NCI-H146 treated with DMSO at 0.1 percent for 48 hours (cell line): ENCODE data around the gene TRIM28.

ENCODE experiments used
- DNase-seq: peaks from one replicate; lab custom pipeline; 2025; ENCODE audit not compliant: unreplicated experiment; lab: John Stamatoyannopoulos, UW

Gene TRIM28

GRCh38 chr19:58547323-58548312 is 3.8 kb downstream of the TRIM28 start:
- no peak for DNase-seq

- DNase-seq = no peak
Measured at GRCh38 chr19:58548859-58549663, 5.2 kb downstream of the TRIM28 start.

GRCh38 chr19:58549664-58550361 is 5.9 kb downstream of the TRIM28 start:
- no peak for DNase-seq

- no peak for DNase-seq
Measured at GRCh38 chr19:58550362-58551122, 6.7 kb downstream of the TRIM28 start.

DNA sequence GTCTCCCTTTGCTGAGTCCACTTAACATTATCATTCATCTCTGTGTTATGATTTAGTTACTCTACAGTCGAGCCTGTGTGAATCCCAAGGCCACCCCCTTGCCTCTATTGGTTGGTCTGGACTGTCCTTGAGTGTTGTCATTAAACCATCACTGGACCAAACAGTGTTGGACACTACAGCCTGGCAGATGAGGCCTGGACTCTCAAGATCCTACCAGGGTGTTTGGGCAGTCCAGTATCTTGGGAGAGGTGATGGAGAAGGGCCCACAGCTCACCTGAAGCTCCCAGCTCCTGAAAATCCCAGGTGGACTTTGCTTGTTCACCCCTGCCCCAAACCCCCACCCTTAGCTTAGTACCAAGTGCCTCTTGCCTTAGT is 7.2 kb downstream of the TRIM28 start:
- DNase-seq = no peak

GRCh38 chr19:58551577-58552471 is 8.0 kb downstream of the TRIM28 start:
- DNase-seq = no peak

DNA sequence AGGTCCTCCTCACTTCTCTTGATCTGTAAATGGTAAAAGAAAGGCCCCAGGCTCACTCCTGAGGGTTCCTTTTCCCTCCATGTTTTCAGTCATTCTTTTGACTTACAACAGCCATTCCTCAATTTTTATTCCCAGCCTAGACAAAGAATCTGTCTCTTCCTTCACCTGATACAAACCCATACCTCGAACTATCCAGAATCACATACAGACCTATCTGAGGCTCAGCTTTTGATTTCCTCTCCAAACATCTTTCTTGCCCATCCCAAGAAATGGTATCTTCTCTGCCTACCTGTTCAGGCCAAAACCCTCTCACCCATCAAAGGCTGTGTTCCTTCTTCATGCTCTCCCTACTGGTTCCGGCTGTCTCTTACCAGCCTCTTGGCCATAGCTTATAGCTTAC is 8.8 kb downstream of the TRIM28 start:
- DNase-seq = no peak

GRCh38 chr19:58553799-58554493 is 10.1 kb downstream of the TRIM28 start:
- DNase-seq = no peak

GRCh38 chr19:58554494-58555368 is 10.9 kb downstream of the TRIM28 start, which contains the start of gene CHMP2A:
CHMP2A (minus strand) TSS chr19:58555105; CDS start chr19:58554212, 893 bp downstream.
- DNase-seq = no peak

GRCh38 chr19:58555369-58555885 is 11.6 kb downstream of the TRIM28 start:
- DNase-seq = no peak

DNA sequence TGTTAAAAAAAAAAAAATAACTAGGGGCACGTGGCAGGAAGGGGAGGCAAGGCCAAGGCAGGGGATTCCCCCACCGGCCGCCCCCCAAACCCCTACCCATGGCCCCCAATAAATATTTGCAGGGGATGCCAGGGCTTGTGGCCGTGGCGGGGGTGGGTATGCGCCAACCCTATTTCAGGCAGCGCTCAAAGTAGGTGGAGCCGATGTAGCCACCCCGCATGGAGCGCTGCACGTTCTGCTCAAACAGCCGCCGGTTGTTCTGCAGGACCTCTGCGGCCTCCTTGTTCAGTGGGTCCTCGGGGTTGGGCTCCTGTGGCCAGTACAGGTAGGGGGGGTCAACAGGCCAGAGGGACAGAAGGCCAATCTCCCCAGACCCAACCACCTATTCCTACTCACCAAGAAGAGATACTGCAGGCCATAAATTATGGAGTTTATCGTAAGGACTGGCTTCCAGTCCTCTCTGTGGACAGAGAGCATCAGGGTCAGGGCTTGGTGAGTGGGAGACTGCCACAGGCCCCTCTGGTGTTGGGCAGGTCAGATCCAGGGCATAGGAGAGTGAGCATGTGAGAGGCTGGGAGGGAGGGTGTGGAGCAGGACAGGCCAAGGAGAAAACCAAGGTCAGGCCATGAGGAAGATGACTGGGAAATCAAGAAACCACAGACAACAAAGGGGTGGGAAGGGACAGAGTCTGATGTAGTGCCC is 12.2 kb downstream of the TRIM28 start:
- DNase-seq = no peak

DNA sequence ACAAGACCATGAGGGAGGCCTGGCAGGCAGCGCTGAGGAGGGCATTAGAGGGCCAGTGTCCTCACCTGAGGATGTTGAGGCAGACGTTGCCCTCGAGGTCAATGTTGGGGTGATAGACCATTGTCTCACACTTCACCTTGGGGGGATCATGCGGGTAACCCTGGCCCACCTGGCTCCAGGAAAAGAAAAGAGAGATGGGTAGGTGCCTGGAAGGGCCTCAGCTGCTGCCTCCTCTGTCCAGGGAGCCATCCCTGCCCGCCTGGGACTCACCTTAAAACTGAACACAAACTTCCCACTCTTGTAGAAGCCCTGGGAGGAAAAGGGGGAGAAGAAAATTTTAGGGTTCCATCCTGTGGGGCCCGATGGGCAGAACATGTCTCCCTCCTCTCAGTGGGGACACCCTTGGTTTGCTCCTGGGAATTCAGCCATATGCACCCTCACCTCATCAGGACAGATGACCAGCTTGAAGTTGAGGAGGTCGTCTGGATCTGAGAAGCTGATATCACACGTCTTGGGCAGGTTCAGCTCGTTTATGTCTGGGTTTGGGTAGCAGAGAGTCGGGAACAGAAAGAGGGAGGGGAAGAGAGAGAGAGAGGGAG is 12.9 kb downstream of the TRIM28 start:
- DNase-seq = no peak

- no peak for DNase-seq
Measured at GRCh38 chr19:58557221-58558065, 13.6 kb downstream of the TRIM28 start.

GRCh38 chr19:58558066-58558622 is 14.3 kb downstream of the TRIM28 start, which contains the start of gene UBE2M:
UBE2M (minus strand) TSS chr19:58558611; CDS start chr19:58558381, 230 bp downstream.
- DNase-seq = no peak

DNA sequence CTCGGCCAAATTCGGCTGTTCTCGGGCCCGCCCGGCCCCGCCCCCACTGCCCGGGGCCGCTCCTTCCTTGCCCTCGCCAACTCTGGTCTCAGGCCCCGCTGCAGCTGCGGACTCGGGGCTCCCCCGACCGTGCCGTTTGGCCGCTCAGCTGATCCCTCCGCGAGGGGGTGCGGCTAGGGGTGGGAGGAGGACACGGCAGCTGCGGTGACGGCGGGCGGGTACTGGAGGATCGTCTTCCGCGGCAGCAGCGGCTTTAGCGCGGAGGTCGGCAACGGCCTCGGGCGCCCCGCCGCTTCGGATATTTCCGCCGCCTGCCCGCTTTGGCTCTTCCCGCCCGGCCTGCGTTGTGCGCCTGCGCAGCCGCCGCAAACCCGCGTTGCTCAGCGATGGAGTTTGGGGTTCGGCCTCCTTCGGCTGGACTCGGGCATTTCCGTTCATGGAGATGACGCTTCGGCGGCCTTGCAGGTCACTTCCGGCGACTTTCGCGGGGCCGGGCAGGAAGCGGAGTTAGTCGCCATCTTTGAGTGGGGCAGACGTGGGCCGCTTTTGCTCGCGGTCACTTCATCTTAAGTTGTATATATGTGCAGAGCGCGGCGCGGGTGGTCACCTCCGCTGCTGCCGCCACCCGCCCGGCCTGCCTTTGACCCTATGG is 14.9 kb downstream of the TRIM28 start:
- no peak for DNase-seq
